Activated CD4-positive, alpha-beta T cell treated with anti-CD3 and anti-CD28 coated beads, Interleukin-10, Interleukin-2, amounts not matched to agents 100 ng/mL and 50 ng/mL, durations not matched to agents 16 hours and 8 hours (primary cell): ENCODE data around the gene BBS4.
"Not testable (repeated sequence)": the region's sequence is repeated elsewhere in the genome, so short reads cannot be mapped to it uniquely, and the experiment has no call there.

ENCODE experiments used
- DNase-seq: peaks from one replicate; pipeline ENCODE4 v3.0.0-alpha.2; 2020

BBS4 gene

GRCh38 chr15:72685925-72686794, at the start of gene BBS4, which contains the start of gene HIGD2B:
BBS4 (plus strand) TSS chr15:72686207; CDS start chr15:72686228, 21 bp downstream.
HIGD2B (minus strand) TSS chr15:72686182; CDS start chr15:72676374, 9,808 bp downstream.
- peak; percentile 94 for DNase-seq

GRCh38 chr15:72636519-72637282, 49.3 kb upstream of the BBS4 start:
- peak; percentile 80 for DNase-seq

GRCh38 chr15:72639759-72640483, 46.1 kb upstream of the BBS4 start:
- DNase-seq: not testable (repeated sequence)

- not testable (repeated sequence) for DNase-seq
These were observed 43.7 kb upstream of the BBS4 start for GRCh38 chr15:72642271-72642670.

GRCh38 chr15:72648631-72649253, 37.3 kb upstream of the BBS4 start:
- not testable (repeated sequence) for DNase-seq

- not testable (repeated sequence) for DNase-seq
These were observed 31.6 kb upstream of the BBS4 start, which contains the start of gene GOLGA6B for GRCh38 chr15:72654397-72654796. GOLGA6B (plus strand) TSS chr15:72654697; CDS start chr15:72654738, 41 bp downstream.

GRCh38 chr15:72656014-72656413, 30.0 kb upstream of the BBS4 start:
- not testable (repeated sequence) for DNase-seq

- DNase-seq: not testable (repeated sequence)
These were observed 24.9 kb upstream of the BBS4 start for GRCh38 chr15:72661081-72661480.

GRCh38 chr15:72663931-72664330, 22.1 kb upstream of the BBS4 start:
- DNase-seq: not testable (repeated sequence)

- DNase-seq: not testable (repeated sequence)
These were observed 20.3 kb upstream of the BBS4 start for GRCh38 chr15:72665706-72666105.

GRCh38 chr15:72669803-72670202, 16.2 kb upstream of the BBS4 start:
- not testable (repeated sequence) for DNase-seq

- peak; percentile 75 for DNase-seq
These were observed 15.2 kb upstream of the BBS4 start for GRCh38 chr15:72670656-72671352.

- DNase-seq: no peak
These were observed 14.5 kb upstream of the BBS4 start for GRCh38 chr15:72671525-72671924.

- DNase-seq: no peak
These were observed 9.2 kb upstream of the BBS4 start for GRCh38 chr15:72676838-72677237.

GRCh38 chr15:72680931-72681330, 5.1 kb upstream of the BBS4 start:
- no peak for DNase-seq

GRCh38 chr15:72682772-72683171, 3.2 kb upstream of the BBS4 start:
- DNase-seq: no peak

GRCh38 chr15:72685301-72685924, 594 bp upstream of the BBS4 start:
- no peak for DNase-seq

- no peak for DNase-seq
These were observed 2.7 kb downstream of the BBS4 start for GRCh38 chr15:72688697-72689096.

- DNase-seq: no peak
These were observed 4.9 kb downstream of the BBS4 start for GRCh38 chr15:72690938-72691337.

GRCh38 chr15:72698938-72699337, 12.9 kb downstream of the BBS4 start:
- no peak for DNase-seq

- DNase-seq: no peak
These were observed 14.1 kb downstream of the BBS4 start for GRCh38 chr15:72700076-72700475.
